HG03342 (cell line): ENCODE results near the gene CEBPB.

Experiments used
- ATAC-seq: cut with Tn5 transposase; IDR thresholded peaks from one replicate; pipeline ENCODE4 v1.9.1; 2021; ENCODE audit warnings: mild to moderate bottlenecking, moderate library complexity; ENCODE audit not compliant: unreplicated experiment

CEBPB gene

GRCh38 chr20:50224531-50225255, 34.1 kb downstream of the CEBPB start:
- no peak for ATAC-seq

DNA sequence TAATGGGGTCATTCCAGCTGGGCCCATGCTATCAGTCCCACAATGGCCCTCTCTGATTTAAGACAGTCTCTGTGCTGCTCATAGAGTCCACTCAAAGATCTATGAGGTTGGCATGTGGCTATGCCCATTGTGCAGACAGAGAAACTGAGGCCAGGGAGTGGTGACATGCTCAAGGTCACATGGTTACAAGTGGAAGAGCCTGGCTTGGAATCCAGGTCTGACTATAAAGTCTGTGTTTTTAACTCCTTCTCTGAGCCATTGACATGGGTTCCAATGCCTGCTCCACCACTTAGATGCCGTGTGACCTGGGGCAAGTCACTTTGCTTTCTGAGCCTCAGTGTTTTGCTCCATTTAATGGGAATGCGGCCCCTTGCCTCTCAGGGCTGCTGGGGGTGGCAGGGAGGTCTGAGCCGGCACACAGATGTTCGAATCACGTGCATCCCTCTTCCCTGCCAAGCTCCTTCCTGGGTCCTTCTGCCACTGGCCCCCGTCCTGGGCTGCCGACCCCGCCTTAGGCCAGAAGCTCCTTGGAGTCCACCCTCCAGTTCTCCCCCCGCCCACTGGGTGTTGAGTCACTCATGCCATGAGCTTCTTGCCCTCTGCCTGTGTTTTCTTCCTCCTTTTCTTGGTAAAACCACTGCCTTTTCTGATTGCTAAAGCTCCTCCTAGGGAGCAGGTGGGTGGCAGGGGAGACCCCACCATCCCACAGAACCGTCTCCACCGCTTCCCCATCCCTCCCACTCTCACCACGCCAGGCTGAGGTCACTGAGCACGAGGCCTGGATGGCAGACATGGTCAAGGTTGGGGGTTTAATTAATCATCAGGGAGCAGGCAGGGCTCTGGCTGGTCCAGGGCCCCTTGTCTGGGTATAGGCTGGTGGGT, 35.7 kb downstream of the CEBPB start:
- no peak for ATAC-seq

DNA sequence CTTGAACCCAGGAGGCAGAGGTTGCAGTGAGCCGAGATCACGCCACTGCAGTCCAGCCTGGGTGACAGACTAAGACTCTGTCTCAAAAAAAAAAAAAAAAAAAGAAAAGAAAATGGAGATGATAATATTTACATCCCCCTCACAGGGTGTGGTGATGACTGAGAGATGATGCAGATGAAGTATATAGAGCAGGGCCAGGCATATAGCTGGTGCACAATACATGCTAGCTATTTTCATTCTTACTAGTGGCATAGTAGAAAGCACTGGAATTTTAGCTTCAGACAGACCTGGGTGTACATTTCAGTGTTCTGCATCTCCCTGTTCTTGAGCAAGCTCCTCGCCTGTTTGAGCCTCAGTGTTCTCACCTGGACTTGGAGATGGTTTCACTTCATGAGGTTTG, 36.9 kb downstream of the CEBPB start:
- ATAC-seq, result no peak

DNA sequence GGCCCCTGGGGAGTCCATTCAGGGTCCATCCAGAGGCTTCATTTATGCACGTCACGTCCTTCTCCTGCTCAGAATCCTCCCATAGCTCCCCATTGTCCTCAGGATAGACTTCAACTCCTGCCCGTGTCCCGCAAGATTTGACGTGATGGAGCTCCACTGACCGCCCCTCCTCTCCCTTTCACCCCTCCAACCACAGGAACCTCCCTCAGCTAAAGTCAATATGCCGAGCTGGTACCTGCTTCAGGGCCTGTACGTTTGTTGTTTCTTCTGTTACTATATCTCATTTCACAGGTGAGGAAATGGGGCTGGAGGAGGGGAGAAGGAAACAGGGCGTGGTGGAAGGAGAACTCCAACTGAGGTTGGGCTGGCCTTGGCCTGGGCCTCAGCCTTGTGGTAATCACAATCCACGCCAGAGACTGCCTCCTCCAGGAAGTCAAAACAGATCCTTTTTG, 38.6 kb downstream of the CEBPB start:
- ATAC-seq, result no peak

DNA sequence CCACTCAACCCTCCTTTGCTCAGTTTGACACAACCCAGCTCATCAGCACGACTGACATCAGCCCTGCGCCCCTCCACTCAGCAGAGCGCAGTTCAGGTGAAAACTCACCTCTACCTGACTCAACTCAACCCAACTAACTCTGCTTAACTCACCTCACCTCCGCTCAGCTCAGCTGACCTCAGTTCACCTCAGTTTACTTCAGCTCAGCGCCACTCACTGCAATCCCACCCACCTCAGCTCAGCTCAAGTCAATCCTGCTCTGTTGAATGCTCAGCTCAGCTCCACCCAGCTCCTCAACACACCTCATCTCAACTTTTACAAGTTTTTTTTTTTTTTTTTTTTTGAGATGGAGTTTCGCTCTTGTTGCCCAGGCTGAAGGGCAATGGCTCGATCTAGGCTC, 39.6 kb downstream of the CEBPB start:
- ATAC-seq, result no peak

- ATAC-seq, result no peak
These were observed 40.4 kb downstream of the CEBPB start for GRCh38 chr20:50230871-50231560.

- ATAC-seq, result no peak
These were observed 41.2 kb downstream of the CEBPB start for GRCh38 chr20:50231854-50232253.

- no peak for ATAC-seq
These were observed 42.2 kb downstream of the CEBPB start for GRCh38 chr20:50232651-50233324.

DNA sequence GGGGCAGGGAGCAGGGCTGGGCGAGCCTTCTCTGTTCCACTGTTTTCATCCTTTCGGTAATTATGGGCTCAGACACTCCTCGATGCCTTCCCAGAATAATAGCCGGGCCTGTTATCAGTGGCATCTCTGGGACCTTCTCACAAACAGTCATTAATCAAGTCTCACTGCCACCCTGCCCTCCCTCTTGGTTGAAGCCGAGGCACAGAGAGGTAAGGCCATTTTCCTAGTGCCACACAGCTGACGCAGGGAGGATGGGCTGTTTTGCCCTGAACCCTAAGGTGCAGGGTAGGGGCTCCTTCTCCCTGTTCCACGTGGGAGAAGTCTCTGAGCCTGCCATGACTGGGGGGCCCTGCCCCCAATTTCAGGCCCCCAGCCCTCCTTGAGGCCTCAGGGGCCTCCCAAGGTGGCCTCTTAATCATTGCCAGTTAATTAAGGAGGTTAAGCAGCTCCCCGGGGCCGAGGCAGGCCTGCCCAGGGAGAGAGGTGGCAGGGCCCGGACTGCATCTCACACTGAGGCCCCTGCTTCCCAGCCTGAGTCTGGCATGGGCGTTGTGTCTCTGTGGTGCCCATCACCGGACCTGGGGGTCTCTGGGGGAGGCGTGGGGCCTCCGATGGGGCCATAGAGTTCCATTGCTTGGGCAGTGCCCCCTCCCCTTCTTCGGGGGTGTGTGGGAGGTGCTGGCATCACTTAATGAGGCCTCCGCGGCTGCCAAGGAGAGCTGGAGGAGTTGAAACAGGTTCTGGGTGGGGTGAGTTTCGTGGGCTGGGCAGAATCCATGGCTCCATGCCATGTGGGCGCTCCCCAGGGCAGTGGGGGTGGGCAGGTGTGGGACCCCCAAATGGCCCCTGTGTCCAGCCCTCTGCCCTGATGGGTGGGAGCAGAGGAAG, 42.9 kb downstream of the CEBPB start:
- no peak for ATAC-seq

- ATAC-seq, result no peak
These were observed 43.7 kb downstream of the CEBPB start for GRCh38 chr20:50234288-50234687.

DNA sequence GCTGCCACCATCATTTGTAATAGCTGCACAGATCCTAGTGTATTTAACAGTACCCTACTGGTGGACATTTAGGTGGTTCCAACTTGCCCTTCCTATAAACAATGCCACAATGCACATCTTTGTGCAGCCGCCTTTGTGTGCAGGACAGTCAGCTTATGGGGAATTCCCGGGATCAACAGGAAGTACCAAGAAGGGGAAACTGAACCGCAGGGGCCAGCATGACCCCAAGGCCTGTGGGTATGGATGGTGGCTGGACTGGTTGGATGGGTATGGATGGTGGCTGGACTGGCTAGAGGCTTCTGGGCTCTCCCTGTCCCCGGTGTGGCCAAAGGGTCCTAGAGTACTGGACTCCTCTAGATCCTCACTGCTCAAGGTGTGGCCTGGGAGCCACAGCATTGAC, 46.7 kb downstream of the CEBPB start:
- no peak for ATAC-seq

- no peak for ATAC-seq
These were observed 47.6 kb downstream of the CEBPB start for GRCh38 chr20:50238081-50238800.

DNA sequence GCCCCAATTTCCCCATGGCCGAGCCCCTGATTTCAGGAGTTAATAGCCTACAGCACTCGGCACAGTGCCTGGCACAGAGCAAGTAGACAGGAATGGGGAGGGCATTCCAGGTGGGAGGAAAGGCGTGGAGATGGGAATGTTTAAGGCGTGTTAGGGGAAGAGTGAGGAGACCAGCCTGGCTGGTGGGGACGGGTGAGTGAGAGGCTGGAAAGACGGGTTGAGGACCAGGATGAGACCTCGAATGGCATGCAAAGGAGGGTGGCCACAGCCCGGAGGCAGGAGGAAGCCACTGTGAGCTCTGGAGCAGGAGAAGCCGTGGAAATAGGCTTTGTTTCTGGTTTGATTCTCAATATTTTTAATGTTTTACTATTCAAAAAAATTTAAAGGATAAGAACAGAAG, 49.5 kb downstream of the CEBPB start:
- no peak for ATAC-seq

DNA sequence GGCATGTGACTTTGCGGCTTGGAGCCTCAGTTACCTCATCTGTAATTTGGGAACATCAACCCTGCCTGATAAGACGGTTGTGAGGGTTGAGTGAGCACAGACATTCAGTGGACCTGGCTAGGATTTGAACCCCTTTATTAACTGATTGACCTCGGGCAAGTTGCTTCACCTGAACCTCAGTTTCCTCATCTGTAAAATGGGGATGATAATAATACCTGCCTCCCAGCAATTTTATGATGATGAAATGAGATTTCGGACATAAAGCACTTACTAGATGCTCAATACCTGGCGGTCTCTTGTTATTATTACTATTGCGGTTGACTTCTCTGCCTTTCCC, 51.5 kb downstream of the CEBPB start:
- ATAC-seq, result no peak
